ENCODE results near the gene ARHGAP18.
A peak's percentile ranks its signal among the peaks of the same experiment; 100 is the strongest.
"Not testable (repeated sequence)": the region's sequence is repeated elsewhere in the genome, so short reads cannot be mapped to it uniquely, and the experiment has no call there.

Gene ARHGAP18

GRCh38 chr6:129576456-129576855 is 133.5 kb downstream of the ARHGAP18 start:
- Mint-ChIP-seq H3K4me1 (peaks cover 9% of the 10 kb centered on the region), H3K27ac (no peak overlapping the region), H3K27me3 (peaks cover 2% of the 10 kb centered on the region), H3K4me3 (no peak overlapping the region), H3K9me3 (peaks cover 6% of the 10 kb centered on the region), H3K36me3 (ENCODE audit: low read depth) (peaks cover 6% of the 10 kb centered on the region)
- no peak for DNase-seq
- no peak for ATAC-seq

GRCh38 chr6:129575378-129576118 is 134.4 kb downstream of the ARHGAP18 start:
- Mint-ChIP-seq H3K4me3 (peak overlapping the region; percentile 35), H3K9me3 (peaks cover 12% of the 10 kb centered on the region), H3K36me3 (ENCODE audit: low read depth) (peaks cover 6% of the 10 kb centered on the region), H3K27me3 (peaks cover 2% of the 10 kb centered on the region), H3K4me1 (peaks cover 9% of the 10 kb centered on the region), H3K27ac (no peak overlapping the region)
- ATAC-seq: no peak
- DNase-seq: no peak

- H3K27me3 Mint-ChIP-seq; H3K4me1 Mint-ChIP-seq; H3K4me3 Mint-ChIP-seq; ATAC-seq; DNase-seq; H3K36me3 Mint-ChIP-seq (ENCODE audit: low read depth); H3K27ac Mint-ChIP-seq: not testable (repeated sequence)
- peaks cover 17% of the 10 kb centered on the region for H3K9me3 Mint-ChIP-seq
These were observed 135.4 kb downstream of the ARHGAP18 start for GRCh38 chr6:129574605-129575004.

GRCh38 chr6:129570929-129571328 is 139.0 kb downstream of the ARHGAP18 start:
- not testable (repeated sequence) for H3K4me3 Mint-ChIP-seq; H3K36me3 Mint-ChIP-seq (ENCODE audit: low read depth); H3K27me3 Mint-ChIP-seq; H3K4me1 Mint-ChIP-seq; DNase-seq; ATAC-seq; H3K27ac Mint-ChIP-seq
- H3K9me3 Mint-ChIP-seq: peaks cover 17% of the 10 kb centered on the region

- Mint-ChIP-seq H3K27me3 (no peaks in the 10 kb centered on the region), H3K4me3 (no peak overlapping the region), H3K9me3 (peaks cover 17% of the 10 kb centered on the region)
These were observed 142.0 kb downstream of the ARHGAP18 start for GRCh38 chr6:129568015-129568414.

GRCh38 chr6:129567374-129567773 is 142.6 kb downstream of the ARHGAP18 start:
- Mint-ChIP-seq H3K36me3 (ENCODE audit: low read depth) (peaks cover 6% of the 10 kb centered on the region), H3K4me1 (no peaks in the 10 kb centered on the region), H3K27me3 (no peaks in the 10 kb centered on the region), H3K9me3 (peaks cover 17% of the 10 kb centered on the region), H3K4me3 (no peak overlapping the region), H3K27ac (no peak overlapping the region)
- ATAC-seq (peak; percentile 76), DNase-seq (peak; percentile 66)

More at GRCh38 chr6:129568015-129568414, 142.0 kb downstream of the ARHGAP18 start:
- ATAC-seq (no peak), DNase-seq (no peak)
- Mint-ChIP-seq H3K4me1 (no peaks in the 10 kb centered on the region), H3K27ac (no peak overlapping the region), H3K36me3 (ENCODE audit: low read depth) (peaks cover 6% of the 10 kb centered on the region)

GRCh38 chr6:129565811-129566210 is 144.2 kb downstream of the ARHGAP18 start:
- Mint-ChIP-seq H3K4me3 (no peak overlapping the region), H3K4me1 (no peaks in the 10 kb centered on the region), H3K27me3 (peaks cover 2% of the 10 kb centered on the region), H3K9me3 (peaks cover 5% of the 10 kb centered on the region), H3K27ac (no peak overlapping the region), H3K36me3 (ENCODE audit: low read depth) (no peaks in the 10 kb centered on the region)
- DNase-seq (no peak), ATAC-seq (no peak)

GRCh38 chr6:129565366-129565765 is 144.6 kb downstream of the ARHGAP18 start:
- no peak overlapping the region for H3K27ac Mint-ChIP-seq
- no peak for DNase-seq

GRCh38 chr6:129558248-129558647 is 151.7 kb downstream of the ARHGAP18 start:
- Mint-ChIP-seq H3K4me1 (no peaks in the 10 kb centered on the region), H3K36me3 (ENCODE audit: low read depth) (peaks cover 2% of the 10 kb centered on the region), H3K27ac (no peak overlapping the region), H3K27me3 (peaks cover 3% of the 10 kb centered on the region), H3K9me3 (no peaks in the 10 kb centered on the region), H3K4me3 (no peak overlapping the region)
- DNase-seq (no peak), ATAC-seq (no peak)

More at GRCh38 chr6:129565366-129565765, 144.6 kb downstream of the ARHGAP18 start:
- H3K4me3 Mint-ChIP-seq: no peak overlapping the region
- H3K27me3 Mint-ChIP-seq: peaks cover 3% of the 10 kb centered on the region
- H3K36me3 Mint-ChIP-seq (ENCODE audit: low read depth): no peaks in the 10 kb centered on the region
- H3K9me3 Mint-ChIP-seq: peaks cover 5% of the 10 kb centered on the region
- no peak for ATAC-seq
- H3K4me1 Mint-ChIP-seq: no peaks in the 10 kb centered on the region

GRCh38 chr6:129555206-129555832 is 154.7 kb downstream of the ARHGAP18 start:
- no peaks in the 10 kb centered on the region for H3K9me3 Mint-ChIP-seq
- ATAC-seq (no peak), DNase-seq (no peak)
- H3K4me3 Mint-ChIP-seq: no peak overlapping the region
- H3K4me1 Mint-ChIP-seq: no peaks in the 10 kb centered on the region
- H3K27me3 Mint-ChIP-seq: no peaks in the 10 kb centered on the region
- H3K36me3 Mint-ChIP-seq (ENCODE audit: low read depth): peaks cover 2% of the 10 kb centered on the region
- H3K27ac Mint-ChIP-seq: no peak overlapping the region

- no peak overlapping the region for H3K27ac Mint-ChIP-seq
- H3K4me3 Mint-ChIP-seq: no peak overlapping the region
- no peak for ATAC-seq
- H3K4me1 Mint-ChIP-seq: no peaks in the 10 kb centered on the region
- no peaks in the 10 kb centered on the region for H3K9me3 Mint-ChIP-seq
- no peaks in the 10 kb centered on the region for H3K27me3 Mint-ChIP-seq
- no peak for DNase-seq
- H3K36me3 Mint-ChIP-seq (ENCODE audit: low read depth): no peaks in the 10 kb centered on the region
These were observed 157.6 kb downstream of the ARHGAP18 start for GRCh38 chr6:129552413-129552812.

- H3K4me3 Mint-ChIP-seq: no peak overlapping the region
- no peak for ATAC-seq
- H3K27me3 Mint-ChIP-seq: no peaks in the 10 kb centered on the region
- no peaks in the 10 kb centered on the region for H3K9me3 Mint-ChIP-seq
- H3K27ac Mint-ChIP-seq: no peak overlapping the region
- H3K36me3 Mint-ChIP-seq (ENCODE audit: low read depth): no peaks in the 10 kb centered on the region
- no peaks in the 10 kb centered on the region for H3K4me1 Mint-ChIP-seq
- DNase-seq: no peak
These were observed 158.5 kb downstream of the ARHGAP18 start for GRCh38 chr6:129551486-129551885.

GRCh38 chr6:129546702-129547101 is 163.3 kb downstream of the ARHGAP18 start:
- Mint-ChIP-seq H3K27ac (no peak overlapping the region), H3K36me3 (ENCODE audit: low read depth) (no peaks in the 10 kb centered on the region), H3K4me3 (no peak overlapping the region), H3K4me1 (peaks cover 6% of the 10 kb centered on the region), H3K9me3 (peaks cover 8% of the 10 kb centered on the region), H3K27me3 (no peaks in the 10 kb centered on the region)
- ATAC-seq (no peak), DNase-seq (no peak)

GRCh38 chr6:129544892-129545612 is 164.9 kb downstream of the ARHGAP18 start:
- Mint-ChIP-seq H3K36me3 (ENCODE audit: low read depth) (no peaks in the 10 kb centered on the region), H3K9me3 (peaks cover 8% of the 10 kb centered on the region), H3K27ac (no peak overlapping the region), H3K4me1 (peaks cover 6% of the 10 kb centered on the region), H3K27me3 (no peaks in the 10 kb centered on the region), H3K4me3 (no peak overlapping the region)
- ATAC-seq (no peak), DNase-seq (no peak)

- DNase-seq: no peak
- Mint-ChIP-seq H3K9me3 (peaks cover 8% of the 10 kb centered on the region), H3K4me1 (peaks cover 6% of the 10 kb centered on the region), H3K27ac (no peak overlapping the region), H3K4me3 (no peak overlapping the region), H3K36me3 (ENCODE audit: low read depth) (no peaks in the 10 kb centered on the region), H3K27me3 (no peaks in the 10 kb centered on the region)
- no peak for ATAC-seq
These were observed 166.0 kb downstream of the ARHGAP18 start for GRCh38 chr6:129543981-129544380.
